A549 (cell line): ENCODE data around the gene SEL1L3. TPM values are rescaled to one million over a fixed set of nuclear protein-coding genes. Genes with fewer than 3 reads are reported as not detected.

Experiments used
- ATAC-seq, 2 experiments: fragments of 200-7000 bp in 1 of 2; fragments of >200 bp in 1 of 2; cut with Nextera tagmentation in 1 of 2; cut with Tn5 transposase in 1 of 2; 3 replicates each; pipeline versions ENCODE4 v1.8.0 to v1.9.1; 2018 to 2020; ENCODE audit warnings: mild to moderate bottlenecking in 1 of 2, moderate library complexity in 1 of 2
- CTCF ChIA-PET: fragments of 300-600 bp; sonication (Branson Sonifier 250); formaldehyde crosslinking; extraction: SDS; loops from one replicate; lab custom pipeline; 2021; ENCODE audit warnings: antibody characterized with exemption, inconsistent platforms; lab: Yijun Ruan, JAX
- POLR2A ChIA-PET: fragments of 350-600 bp; formaldehyde crosslinking; extraction: SDS; loops from one replicate; lab custom pipeline; 2021; ENCODE audit warnings: antibody characterized with exemption, inconsistent platforms; lab: Yijun Ruan, JAX
- DNase-seq, 2 experiments: peaks; one replicate each; pipeline versions ENCODE4 v3.0.0 to v3.0.0-alpha.2; 2011 to 2016; ENCODE audit warnings: low read depth in 1 of 2, low spot score in 1 of 2
- FAIRE-seq: peaks from 2 replicates; lab custom pipeline; 2011; peaks lifted over from hg19 to GRCh38; lab: Jason Lieb, UNC
- H3K27ac ChIP-seq, 2 experiments: fragments of >200 bp; sonication (Bioruptor Twin); formaldehyde crosslinking; 3 replicates each; pipeline ENCODE4 v1.5.1; 2016 to 2017
- H3K4me1 ChIP-seq: fragments of >200 bp; sonication (Bioruptor Twin); formaldehyde crosslinking; 3 replicates; pipeline ENCODE4 v1.6.1; 2016
- H3K4me2 ChIP-seq: fragments of >200 bp; sonication (Bioruptor Twin); formaldehyde crosslinking; 3 replicates; pipeline ENCODE4 v1.6.1; 2016
- H3K4me3 ChIP-seq: fragments of >200 bp; sonication (Bioruptor Twin); formaldehyde crosslinking; 3 replicates; pipeline ENCODE4 v1.5.1; 2016
- H3K9me3 ChIP-seq: fragments of >200 bp; sonication (Bioruptor Twin); formaldehyde crosslinking; 3 replicates; pipeline ENCODE4 v1.6.1; 2016
- EP300 ChIP-seq, 2 experiments: fragments of >200 bp; sonication (Bioruptor Twin); formaldehyde crosslinking; IDR thresholded peaks; 2 replicates in 1 of 2; 3 replicates in 1 of 2; pipeline ENCODE4 v1.6.1; 2016 to 2017
- FOSB ChIP-seq: fragments of 250-450 bp; sonication (Bioruptor Pico); IDR thresholded peaks from 2 replicates; pipeline ENCODE4 v1.5.0; 2020; ENCODE audit warnings: mild to moderate bottlenecking, moderate library complexity
- HDAC2 ChIP-seq: fragments of 200-600 bp; sonication (generic); IDR thresholded peaks from 2 replicates; pipeline ENCODE4 v1.6.1; 2016
- HES2 ChIP-seq: fragments of >200 bp; sonication (Bioruptor Twin); formaldehyde crosslinking; IDR thresholded peaks from 2 replicates; pipeline ENCODE4 v1.6.1; 2016
- HEYL ChIP-seq: fragments of 250-450 bp; sonication (Bioruptor Pico); IDR thresholded peaks from 2 replicates; pipeline ENCODE4 v1.8.0; 2021; ENCODE audit warnings: mild to moderate bottlenecking, moderate library complexity
- HOXA7 ChIP-seq: fragments of 250-450 bp; sonication (Bioruptor Pico); IDR thresholded peaks from 2 replicates; pipeline ENCODE4 v1.5.0; 2020; ENCODE audit warnings: mild to moderate bottlenecking, moderate library complexity
- JUNB ChIP-seq: fragments of >200 bp; sonication (Bioruptor Twin); formaldehyde crosslinking; IDR thresholded peaks from 2 replicates; pipeline ENCODE4 v1.6.1; 2016
- MAFK ChIP-seq: fragments of 450-650 bp; IDR thresholded peaks from 2 replicates; pipeline ENCODE4 v1.6.1; 2014; ENCODE audit not compliant: partially characterized antibody
- NFE2L2 ChIP-seq: fragments of 150-350 bp; conservative IDR thresholded peaks from 2 replicates; pipeline ENCODE4 v1.6.1; 2014; ENCODE audit warnings: low read length
- NPAS2 ChIP-seq: fragments of 250-450 bp; sonication (Bioruptor Pico); IDR thresholded peaks from 2 replicates; pipeline ENCODE4 v1.8.0; 2022; ENCODE audit warnings: mild to moderate bottlenecking, moderate library complexity, borderline replicate concordance
- NR3C1 ChIP-seq: fragments of >200 bp; sonication (Bioruptor Twin); formaldehyde crosslinking; IDR thresholded peaks from 3 replicates; pipeline ENCODE4 v1.6.1; 2017
- PBX3 ChIP-seq: IDR thresholded peaks from 2 replicates; pipeline ENCODE4 v1.6.1; 2012
- RFX5 ChIP-seq: fragments of 450-650 bp; IDR thresholded peaks from 2 replicates; pipeline ENCODE4 v1.7.1; 2014; ENCODE audit warnings: antibody characterized with exemption, mild to moderate bottlenecking, moderate library complexity
- TFCP2L1 ChIP-seq: fragments of 250-450 bp; sonication (Bioruptor Pico); IDR thresholded peaks from 2 replicates; pipeline ENCODE4 v1.5.0; 2021; ENCODE audit warnings: mild to moderate bottlenecking
- TP53 ChIP-seq: fragments of 250-450 bp; sonication (Bioruptor Pico); IDR thresholded peaks from 2 replicates; pipeline ENCODE4 v1.5.0; 2021; ENCODE audit warnings: mild to moderate bottlenecking, moderate library complexity
- ZC3H11A ChIP-seq: fragments of 450-650 bp; IDR thresholded peaks from 2 replicates; pipeline ENCODE4 v1.6.1; 2014; ENCODE audit warnings: antibody characterized with exemption, mild to moderate bottlenecking
- ZFP36 ChIP-seq: fragments of 450-650 bp; IDR thresholded peaks from 2 replicates; pipeline ENCODE4 v1.6.1; 2014; ENCODE audit warnings: borderline replicate concordance; ENCODE audit not compliant: partially characterized antibody
- ZSCAN20 ChIP-seq: fragments of 250-450 bp; sonication (Bioruptor Pico); IDR thresholded peaks from 2 replicates; pipeline ENCODE4 v1.8.0; 2022; ENCODE audit warnings: mild to moderate bottlenecking, moderate library complexity
- WGBS: methylation state at CpG from one replicate; pipeline ENCODE4 v1.1.6; 2017; ENCODE audit errors: missing lambda C conversion rate; 5-methylcytosine and 5-hydroxymethylcytosine counted together
- polyA plus RNA-seq, 4 experiments: library from polyadenylated mRNA; depleted of rRNA in 3 of 4; stranded (reverse); fragments of >200 nt; fragmentation: RNase III in 1 of 4; extraction: RNeasy Plus Mini Kit Qiagen cat#74134 plus additional on column Dnase treatment in 1 of 4; gene quantifications; 2 replicates in 3 of 4; 3 replicates in 1 of 4; pipeline ENCODE4 v1.2.3, GENCODE V29; 2011 to 2017
- TF ChIP-seq, protein P1 (sequence below): IDR thresholded peaks from 2 replicates; pipeline ENCODE4 v1.6.1; 2012; ENCODE audit warnings: low read depth, borderline replicate concordance

SEL1L3 gene
- polyA plus RNA-seq, 2 of the 4 experiments (the other 2 are of a cell fraction), result 26.1 to 27.0 TPM

DNA sequence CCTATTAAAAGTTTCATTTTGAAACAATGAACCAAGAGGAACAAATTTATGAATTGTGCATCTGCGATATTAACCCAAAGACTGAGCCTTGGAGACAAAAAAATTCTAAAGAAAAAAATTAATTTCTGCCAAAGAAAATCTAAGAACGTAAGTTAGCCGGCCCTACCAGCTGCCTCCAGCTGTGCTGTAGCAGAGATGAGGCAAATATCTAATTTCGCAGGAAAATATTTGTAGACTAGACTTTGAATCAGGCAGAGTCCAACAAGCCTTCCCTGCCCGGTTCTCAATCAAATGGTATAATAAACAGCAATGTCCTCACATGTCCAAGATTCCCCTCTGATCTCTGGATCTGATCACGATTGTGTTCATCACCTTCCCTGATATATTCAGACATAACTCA lies 30.0 kb upstream of the SEL1L3 start:
- ATAC-seq (no peak), DNase-seq (no peak), FAIRE-seq (no peak)
- ChIA-PET CTCF (no interaction called here), POLR2A (no interaction called here)
- Histone ChIP-seq H3K4me2 (no peak overlapping the region), H3K4me1 (no peaks in the 10 kb centered on the region), H3K9me3 (no peaks in the 10 kb centered on the region), H3K4me3 (no peak overlapping the region), H3K27ac (no peak overlapping the region)
- 78% methylated on average over 6 of the region's 6 CpGs for WGBS
- no peak for TF ChIP-seq NR3C1
- no peak for TF ChIP-seq HDAC2
- TF ChIP-seq RFX5, result no peak
- TF ChIP-seq FOSB (CRISPR knock-in tag), result no peak
- no peak for TF ChIP-seq PBX3
- no peak for TF ChIP-seq HEYL (CRISPR knock-in tag)
- TF ChIP-seq, protein P1, sequence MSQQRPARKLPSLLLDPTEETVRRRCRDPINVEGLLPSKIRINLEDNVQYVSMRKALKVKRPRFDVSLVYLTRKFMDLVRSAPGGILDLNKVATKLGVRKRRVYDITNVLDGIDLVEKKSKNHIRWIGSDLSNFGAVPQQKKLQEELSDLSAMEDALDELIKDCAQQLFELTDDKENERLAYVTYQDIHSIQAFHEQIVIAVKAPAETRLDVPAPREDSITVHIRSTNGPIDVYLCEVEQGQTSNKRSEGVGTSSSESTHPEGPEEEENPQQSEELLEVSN, result no peak
- no peak for TF ChIP-seq JUNB
- TF ChIP-seq EP300 (IDR thresholded peaks at IDR 0.05), result no peak
- no peak for TF ChIP-seq TP53 (CRISPR knock-in tag)
- TF ChIP-seq NFE2L2, result no peak
- TF ChIP-seq ZSCAN20 (CRISPR knock-in tag), result no peak
- no peak for TF ChIP-seq ZC3H11A
- TF ChIP-seq HOXA7 (CRISPR knock-in tag), result no peak
- no peak for TF ChIP-seq HES2
- no peak for TF ChIP-seq ZFP36

DNA sequence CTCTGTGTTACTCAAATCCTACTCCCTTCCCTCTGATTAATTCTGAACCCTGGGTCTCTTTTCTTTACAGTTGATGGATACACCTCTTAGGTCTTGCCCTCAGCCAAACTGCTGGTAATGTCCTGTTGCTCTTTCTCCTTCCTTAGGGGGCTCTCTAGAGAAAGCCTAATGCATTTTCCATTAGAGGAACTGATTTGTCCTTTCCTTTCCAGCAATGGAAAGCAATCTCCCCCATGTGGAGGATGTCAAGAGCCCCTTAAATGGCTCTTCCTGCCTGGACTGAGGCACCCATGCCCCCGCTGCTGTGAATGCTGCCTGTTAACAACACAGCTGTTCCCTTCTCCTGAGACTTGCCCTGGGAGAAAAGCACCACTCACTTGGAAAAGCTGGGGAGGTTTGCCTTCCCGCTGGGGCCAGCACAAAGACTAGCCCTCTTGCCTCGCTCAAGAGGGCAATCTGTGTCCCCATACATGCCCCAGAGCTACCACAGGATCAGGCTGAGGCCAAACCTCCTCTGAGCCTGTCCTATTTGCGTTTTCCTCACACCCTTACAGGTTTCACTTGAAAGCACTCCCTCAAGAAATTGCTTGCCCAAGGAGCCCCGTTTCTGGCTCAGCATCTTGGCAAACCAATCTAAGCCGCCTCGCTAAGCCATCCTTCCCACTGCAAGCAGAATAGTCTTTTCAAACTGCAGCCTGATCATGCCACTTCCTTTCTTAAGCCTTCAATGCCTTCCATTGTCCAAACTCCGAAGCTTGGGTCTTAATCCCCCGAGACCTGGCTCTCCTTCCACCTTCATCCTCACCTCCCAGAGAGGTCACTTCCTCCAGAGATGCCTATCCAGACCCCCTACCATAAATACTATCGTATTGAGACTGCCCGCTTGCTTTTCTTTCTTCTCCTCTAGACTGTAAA lies 28.0 kb upstream of the SEL1L3 start:
- POLR2A ChIA-PET, result no interaction called here
- FAIRE-seq (no peak), ATAC-seq (no peak), DNase-seq (no peak)
- WGBS, result 76% methylated on average over 10 of the region's 11 CpGs
- H3K4me2 ChIP-seq, result no peak overlapping the region
- no peak for TF ChIP-seq EP300 (IDR thresholded peaks at IDR 0.05)
- TF ChIP-seq PBX3, result no peak
- no peak for TF ChIP-seq MAFK
- no peak for TF ChIP-seq RFX5
- TF ChIP-seq TFCP2L1, result no peak
- TF ChIP-seq, protein P1, result no peak
- TF ChIP-seq NPAS2 (CRISPR knock-in tag), result no peak
- no peaks in the 10 kb centered on the region for H3K4me1 ChIP-seq
- CTCF ChIA-PET, result interaction anchor here (1.0 kb wide), 1 partner anchor 450 kb away, joined by 5 read pairs; no protein-coding TSS in a partner anchor
- H3K4me3 ChIP-seq, result no peak overlapping the region
- H3K9me3 ChIP-seq, result no peaks in the 10 kb centered on the region
- no peak overlapping the region for H3K27ac ChIP-seq
